RPMI8226 (cell line): Measurements from ENCODE around the gene SURF4.

Experiments
- DNase-seq: peaks from one replicate; pipeline ENCODE4 v3.0.0-alpha.2; 2015

The SURF4 gene

DNA sequence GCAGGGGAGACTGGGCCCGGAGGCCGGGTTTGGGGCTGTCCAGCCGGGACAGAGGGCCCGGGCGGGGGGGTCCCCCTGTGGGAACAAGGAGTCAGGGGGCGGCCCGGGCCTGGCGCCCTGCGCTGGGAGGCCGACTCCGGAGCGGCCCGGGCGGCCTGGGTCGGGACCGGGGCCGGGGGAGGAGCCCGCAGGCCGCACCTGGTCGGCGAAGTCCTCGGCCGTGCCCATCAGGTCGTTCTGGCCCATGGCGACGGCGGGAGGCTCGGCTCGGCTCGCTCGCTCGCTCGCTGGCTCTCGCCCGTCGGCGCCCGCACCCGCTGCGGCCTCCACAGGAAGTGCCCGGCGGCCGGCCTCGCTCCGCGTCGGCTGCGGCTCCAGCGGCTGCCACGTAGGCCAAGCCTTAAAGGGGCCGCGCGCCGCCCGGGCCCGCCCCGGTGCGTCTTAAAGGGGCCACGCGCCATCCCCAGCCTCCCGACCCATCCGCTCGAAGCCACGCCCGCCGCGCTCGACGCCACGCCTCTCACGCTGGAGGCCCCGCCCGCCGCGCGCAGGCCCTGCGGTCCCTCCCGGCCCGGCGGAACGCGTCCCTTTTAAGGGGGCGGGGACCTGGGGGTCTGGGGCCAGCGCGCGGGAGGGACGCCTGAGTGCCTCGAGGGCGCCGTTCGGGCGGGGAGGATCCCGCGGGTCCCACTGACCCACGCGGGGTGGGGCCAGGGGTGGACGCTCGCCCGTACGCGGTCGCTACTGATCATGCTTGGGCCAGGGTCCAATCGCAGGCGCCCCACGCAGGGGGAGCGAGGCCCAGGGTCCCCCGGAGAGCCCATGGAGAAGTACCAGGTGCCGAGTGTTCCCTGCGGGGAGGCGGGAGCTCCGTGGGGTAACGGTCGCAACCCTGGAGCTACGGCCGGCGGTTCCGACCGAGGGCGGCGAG, at the start of gene SURF4, which contains the start of gene STKLD1:
SURF4 (minus strand) TSS at position 337 of the 931 bp plus-strand sequence; CDS start at position 246, 91 bp downstream.
STKLD1 (plus strand) TSS at position 643 of the 931 bp plus-strand sequence; CDS start at position 751, 108 bp downstream.
- DNase-seq, result peak; percentile 99

GRCh38 chr9:133425049-133425632, 49.3 kb upstream of the SURF4 start:
- no peak for DNase-seq

DNA sequence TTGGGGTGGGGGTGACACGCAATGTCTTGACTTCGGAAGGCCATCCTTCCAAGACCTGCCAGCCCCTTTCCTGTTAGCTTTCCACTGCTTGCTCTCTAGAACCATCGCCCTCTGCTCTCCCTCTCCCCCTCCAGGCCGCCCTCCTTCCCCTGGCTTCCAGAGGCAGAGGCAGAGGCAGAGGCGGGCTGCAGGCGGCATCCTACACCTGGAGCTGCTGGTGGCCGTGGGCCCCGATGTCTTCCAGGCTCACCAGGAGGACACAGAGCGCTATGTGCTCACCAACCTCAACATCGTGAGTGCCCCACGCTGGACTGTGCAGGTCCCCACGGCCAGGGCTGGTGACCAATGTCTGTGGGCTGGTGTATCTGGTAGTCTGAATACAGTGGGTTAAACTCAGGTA, 48.3 kb upstream of the SURF4 start:
- no peak for DNase-seq

- DNase-seq, result peak; percentile 35
Measured at GRCh38 chr9:133423216-133423615, 47.4 kb upstream of the SURF4 start.

- peak; percentile 49 for DNase-seq
Measured at GRCh38 chr9:133421615-133422542, 46.0 kb upstream of the SURF4 start, which contains the start of gene ADAMTS13. Gene ADAMTS13 (plus strand): TSS chr9:133422367. CDS start chr9:133422444, 77 bp downstream.

DNA sequence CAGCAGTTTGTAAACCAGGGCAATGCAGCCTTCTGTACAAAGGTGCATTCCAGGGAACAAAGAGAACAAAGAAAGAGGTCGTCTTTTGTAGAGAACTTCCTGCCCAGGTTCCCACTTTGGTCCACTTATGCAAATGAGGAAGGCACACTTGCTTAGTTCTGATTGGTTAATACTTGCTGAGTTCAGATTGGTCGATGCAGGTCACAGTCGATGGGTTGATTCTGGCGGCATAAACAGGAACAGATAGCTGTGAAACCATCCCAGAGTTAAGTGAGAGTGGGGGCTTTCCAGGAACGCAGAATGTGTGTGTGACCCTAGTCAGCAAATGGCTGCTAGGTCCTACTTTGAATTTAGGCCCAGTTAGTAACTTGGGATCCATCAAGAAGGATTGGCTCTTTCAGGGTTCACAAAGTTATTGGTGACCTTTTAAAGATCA, 44.5 kb upstream of the SURF4 start:
- DNase-seq, result peak; percentile 57

DNA sequence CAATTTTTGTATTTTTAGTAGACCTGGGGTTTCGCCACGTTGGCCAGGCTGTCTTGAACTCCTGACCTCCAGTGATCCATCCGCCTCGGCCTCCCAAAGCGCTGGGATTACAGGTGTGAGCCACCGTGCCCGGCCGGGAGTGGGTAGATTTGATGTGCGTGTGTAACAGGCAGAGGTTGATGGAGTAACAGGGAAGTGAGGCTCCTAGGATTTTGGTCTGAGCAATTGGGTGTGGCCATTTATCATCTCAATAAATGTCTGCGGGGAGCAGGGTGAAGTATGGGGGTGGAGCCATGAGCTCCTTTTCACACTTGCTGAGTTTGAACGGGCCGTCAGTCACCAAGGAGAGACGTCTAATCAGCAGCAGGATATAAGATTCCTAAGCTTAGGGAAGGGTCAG, 43.1 kb upstream of the SURF4 start:
- no peak for DNase-seq

GRCh38 chr9:133417541-133418461, 41.9 kb upstream of the SURF4 start, which contains the start of gene REXO4:
Gene REXO4 (minus strand): TSS chr9:133418010. CDS start chr9:133417844, 166 bp downstream.
- peak; percentile 93 for DNase-seq

DNA sequence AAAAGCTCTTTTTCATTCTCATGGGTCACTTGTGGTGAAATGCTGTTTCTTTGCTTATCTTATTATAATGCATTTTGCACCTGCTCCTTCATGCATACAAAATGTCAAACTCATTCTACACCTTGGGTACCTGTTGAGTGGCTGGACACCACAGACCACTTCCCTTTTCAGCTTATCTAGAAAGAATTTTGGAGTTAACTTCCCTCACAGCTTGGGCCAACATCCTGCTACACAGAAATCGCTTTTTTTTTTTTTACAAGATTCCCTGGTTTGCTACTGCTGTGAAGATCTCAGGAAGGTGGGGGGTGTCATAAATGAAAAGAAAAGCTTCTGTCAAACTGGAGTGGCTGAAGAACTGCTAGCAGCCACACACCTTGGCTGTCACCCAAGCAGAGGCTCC, 39.3 kb upstream of the SURF4 start:
- no peak for DNase-seq

GRCh38 chr9:133408042-133408441, 32.2 kb upstream of the SURF4 start:
- DNase-seq, result no peak

GRCh38 chr9:133406480-133407307, 30.8 kb upstream of the SURF4 start:
- DNase-seq, result peak; percentile 80

DNA sequence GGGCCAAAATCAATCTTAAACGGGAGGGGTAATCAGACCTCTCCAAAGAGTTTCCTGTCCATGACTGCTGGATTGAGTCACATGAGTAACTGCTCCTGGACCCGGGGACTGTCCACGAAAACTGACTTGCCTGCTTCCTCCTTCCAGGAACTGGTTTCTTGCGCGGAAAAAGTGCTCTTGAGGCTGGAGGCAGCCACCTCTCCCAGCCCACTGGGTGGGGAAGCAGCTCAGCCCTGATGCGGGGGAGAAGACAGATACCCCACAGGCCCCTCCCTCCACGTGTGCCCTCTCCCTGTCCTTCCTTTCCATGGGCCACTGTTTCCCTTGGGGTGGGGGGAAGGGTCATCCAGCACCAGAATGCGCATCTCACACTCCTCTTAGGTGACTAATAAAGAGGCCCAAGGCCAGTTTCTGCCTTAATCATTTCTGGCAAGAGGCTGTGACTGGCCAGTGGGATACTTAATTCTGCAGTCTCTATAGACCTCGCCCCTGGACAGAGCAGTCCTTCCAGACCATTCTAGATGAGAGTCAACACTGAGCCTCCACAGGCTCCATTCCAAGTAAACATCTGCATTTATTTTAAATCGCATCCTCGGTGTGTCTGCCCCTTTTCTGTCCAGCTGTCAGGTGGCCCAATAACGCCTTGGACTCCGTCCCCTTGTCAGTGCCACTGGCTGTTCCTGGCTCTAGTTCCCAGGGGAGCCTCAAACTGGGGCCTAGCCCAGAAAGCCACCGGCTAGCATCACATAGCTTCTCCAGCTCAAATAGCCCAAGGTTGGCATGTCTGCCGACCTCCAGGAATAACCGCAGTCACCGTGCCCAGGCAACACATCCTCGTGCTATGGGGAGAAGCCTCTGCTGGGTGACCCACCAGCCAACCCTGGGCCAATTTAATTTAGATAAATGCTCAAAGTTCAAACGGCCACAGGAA, 29.9 kb upstream of the SURF4 start:
- no peak for DNase-seq

- no peak for DNase-seq
Measured at GRCh38 chr9:133404454-133405002, 28.7 kb upstream of the SURF4 start.

- DNase-seq, result peak; percentile 72
Measured at GRCh38 chr9:133403766-133404453, 28.1 kb upstream of the SURF4 start.

GRCh38 chr9:133402689-133403088, 26.8 kb upstream of the SURF4 start:
- DNase-seq, result no peak

DNA sequence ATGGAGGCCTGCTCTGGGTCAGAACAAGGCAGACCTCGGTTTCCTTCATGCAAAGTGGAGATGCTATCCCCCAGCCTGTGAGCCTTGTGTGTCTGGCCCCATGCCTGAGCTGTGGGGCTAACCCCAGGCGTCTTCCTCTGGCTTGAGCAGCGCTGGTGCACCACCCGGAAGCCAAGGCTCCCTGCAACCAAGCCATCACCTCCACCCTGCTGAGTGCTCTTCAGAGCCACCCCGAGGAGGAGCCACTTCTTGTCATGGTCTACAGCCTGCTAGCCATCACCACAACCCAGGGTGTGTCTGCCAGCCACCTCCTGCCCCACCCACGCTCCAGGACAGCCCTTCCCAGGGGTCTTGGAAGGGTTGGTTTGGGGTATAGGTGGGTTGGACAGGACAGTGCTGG, 25.7 kb upstream of the SURF4 start:
- no peak for DNase-seq

GRCh38 chr9:133400292-133400691, 24.4 kb upstream of the SURF4 start:
- DNase-seq, result no peak

GRCh38 chr9:133397895-133398294, 22.0 kb upstream of the SURF4 start:
- DNase-seq, result no peak
